DOHH2 (cell line): ENCODE results near the gene C12orf75.

Experiments
- H3F3A ChIP-seq: fragments of 200-600 bp; sonication (generic), shearing (Covaris generic); 2 replicates; pipeline ENCODE4 v1.6.0; 2016; ENCODE audit warnings: antibody characterized with exemption, mild to moderate bottlenecking; ENCODE audit not compliant: control insufficient read depth, insufficient read depth
- H3K27ac ChIP-seq: fragments of 200-600 bp; sonication (generic); 2 replicates; pipeline ENCODE4 v1.5.1; 2014; ENCODE audit warnings: low read depth, mild to moderate bottlenecking, low read length, moderate library complexity
- H3K27me3 ChIP-seq: fragments of 200-600 bp; sonication (generic); 2 replicates; pipeline ENCODE4 v1.6.1; 2014; ENCODE audit warnings: mild to moderate bottlenecking, low read length, mixed read lengths; ENCODE audit not compliant: control insufficient read depth
- H3K36me3 ChIP-seq: fragments of 200-600 bp; sonication (generic); 2 replicates; pipeline ENCODE4 v1.6.1; 2014; ENCODE audit warnings: mild to moderate bottlenecking, low read length, moderate library complexity, mixed read lengths; ENCODE audit not compliant: control insufficient read depth
- H3K4me1 ChIP-seq: fragments of 200-600 bp; sonication (generic); 2 replicates; pipeline ENCODE4 v1.6.1; 2014; ENCODE audit warnings: mild to moderate bottlenecking, low read length, mixed read lengths; ENCODE audit not compliant: control insufficient read depth
- H3K4me2 ChIP-seq: fragments of 200-600 bp; sonication (generic); 2 replicates; pipeline ENCODE4 v1.6.0; 2014; ENCODE audit warnings: mild to moderate bottlenecking, low read length, moderate library complexity
- H3K4me3 ChIP-seq: fragments of 200-600 bp; sonication (generic); 2 replicates; pipeline ENCODE4 v1.5.1; 2014; ENCODE audit warnings: mild to moderate bottlenecking, low read length, mixed read lengths
- H3K79me2 ChIP-seq: fragments of 200-600 bp; sonication (generic); 2 replicates; pipeline ENCODE4 v1.6.1; 2014; ENCODE audit warnings: mild to moderate bottlenecking, low read length, mixed read lengths; ENCODE audit not compliant: control insufficient read depth
- H3K9me2 ChIP-seq: fragments of 200-600 bp; sonication (generic); replicated peaks from 2 replicates; pipeline ENCODE4 v1.6.1; 2014; ENCODE audit warnings: mild to moderate bottlenecking, low read length, mixed read lengths; ENCODE audit not compliant: control insufficient read depth
- H3K9me3 ChIP-seq: fragments of 200-600 bp; sonication (generic); 2 replicates; pipeline ENCODE4 v1.6.1; 2014; ENCODE audit warnings: antibody characterized with exemption, low read length, mixed read lengths; ENCODE audit not compliant: control insufficient read depth, insufficient read depth
- H4K20me1 ChIP-seq: fragments of 200-600 bp; sonication (generic); 2 replicates; pipeline ENCODE4 v1.6.0; 2014; ENCODE audit warnings: low read depth, mild to moderate bottlenecking, antibody characterized with exemption, low read length, moderate library complexity; ENCODE audit not compliant: control insufficient read depth, insufficient read depth
- EZH2phosphoT487 ChIP-seq: fragments of 200-600 bp; sonication (generic); IDR thresholded peaks from 2 replicates; pipeline ENCODE4 v1.6.1; 2017; ENCODE audit warnings: borderline replicate concordance, mild to moderate bottlenecking, antibody characterized with exemption, low read length, moderate library complexity, mixed read lengths
- TF ChIP-seq, protein P1 (sequence below): fragments of 200-600 bp; sonication (generic); IDR thresholded peaks from one replicate; pipeline ENCODE4 v1.5.1; 2014; ENCODE audit warnings: antibody characterized with exemption, mild to moderate bottlenecking, low read depth, low read length; ENCODE audit not compliant: poor library complexity, severe bottlenecking

Gene C12orf75

DNA sequence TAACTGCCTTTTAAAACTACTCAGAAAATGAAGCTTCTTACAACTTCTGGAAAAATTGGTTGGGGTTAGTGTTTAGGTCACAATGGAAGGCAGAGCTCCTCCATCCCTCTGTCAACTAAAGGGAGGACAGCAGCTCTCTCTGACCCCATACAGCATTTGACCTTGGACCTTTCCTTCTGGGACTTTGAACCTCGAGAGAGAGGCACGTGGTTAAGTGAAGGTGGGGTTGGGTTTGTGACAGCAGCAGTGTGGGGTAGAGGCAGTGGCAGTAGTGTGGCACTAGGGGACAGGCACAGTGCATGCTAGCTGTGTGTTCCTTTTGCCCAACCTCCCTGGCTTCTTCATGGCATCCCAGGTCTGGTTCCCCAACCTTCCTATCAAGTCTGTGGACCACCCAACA lies 9.4 kb upstream of the C12orf75 start:
- H3K79me2 ChIP-seq, result no peaks in the 10 kb centered on the region
- H3K4me2 ChIP-seq, result peak overlapping the region; percentile 60
- no peaks in the 10 kb centered on the region for H3K9me3 ChIP-seq
- H3K4me3 ChIP-seq, result peak overlapping the region; percentile 17; the same call in 1 of the 2 replicates
- peaks cover 30% of the 10 kb centered on the region for H3K4me1 ChIP-seq
- H3K9me2 ChIP-seq, result no peaks in the 10 kb centered on the region
- H3K36me3 ChIP-seq, result no peaks in the 10 kb centered on the region
- 0 out of 2 replicates have a peak overlapping the region, but pooled peaks have one; percentile 41 for H3K27ac ChIP-seq
- 0 out of 2 replicates have a peak, but pooled peaks cover 3% of the 10 kb centered on the region for H3F3A ChIP-seq
- H3K27me3 ChIP-seq, result no peaks in the 10 kb centered on the region
- no peak for TF ChIP-seq EZH2phosphoT487
- TF ChIP-seq, protein P1, sequence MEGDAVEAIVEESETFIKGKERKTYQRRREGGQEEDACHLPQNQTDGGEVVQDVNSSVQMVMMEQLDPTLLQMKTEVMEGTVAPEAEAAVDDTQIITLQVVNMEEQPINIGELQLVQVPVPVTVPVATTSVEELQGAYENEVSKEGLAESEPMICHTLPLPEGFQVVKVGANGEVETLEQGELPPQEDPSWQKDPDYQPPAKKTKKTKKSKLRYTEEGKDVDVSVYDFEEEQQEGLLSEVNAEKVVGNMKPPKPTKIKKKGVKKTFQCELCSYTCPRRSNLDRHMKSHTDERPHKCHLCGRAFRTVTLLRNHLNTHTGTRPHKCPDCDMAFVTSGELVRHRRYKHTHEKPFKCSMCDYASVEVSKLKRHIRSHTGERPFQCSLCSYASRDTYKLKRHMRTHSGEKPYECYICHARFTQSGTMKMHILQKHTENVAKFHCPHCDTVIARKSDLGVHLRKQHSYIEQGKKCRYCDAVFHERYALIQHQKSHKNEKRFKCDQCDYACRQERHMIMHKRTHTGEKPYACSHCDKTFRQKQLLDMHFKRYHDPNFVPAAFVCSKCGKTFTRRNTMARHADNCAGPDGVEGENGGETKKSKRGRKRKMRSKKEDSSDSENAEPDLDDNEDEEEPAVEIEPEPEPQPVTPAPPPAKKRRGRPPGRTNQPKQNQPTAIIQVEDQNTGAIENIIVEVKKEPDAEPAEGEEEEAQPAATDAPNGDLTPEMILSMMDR, result peak; percentile 45
- no peaks in the 10 kb centered on the region for H4K20me1 ChIP-seq

DNA sequence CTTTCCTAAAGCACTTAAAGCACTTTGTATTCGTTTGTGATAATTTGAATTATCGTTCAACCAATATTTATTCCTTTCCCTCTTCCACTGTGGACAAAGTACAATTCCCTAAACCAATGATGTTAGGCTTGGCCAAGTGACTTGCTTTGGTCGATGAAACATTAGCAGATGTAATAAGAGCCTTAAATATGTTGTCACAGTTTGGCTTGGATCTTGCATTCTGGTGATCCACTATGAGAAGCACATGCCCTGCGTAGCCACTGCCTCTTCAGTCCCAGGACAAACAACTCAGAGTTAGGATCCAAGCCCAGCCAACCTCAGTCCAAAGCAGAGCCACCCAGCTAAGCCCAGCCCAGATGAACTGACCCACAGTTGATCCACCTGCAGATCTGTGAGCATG lies 8.4 kb upstream of the C12orf75 start:
- H3K79me2 ChIP-seq, result no peaks in the 10 kb centered on the region
- H3K9me2 ChIP-seq, result no peaks in the 10 kb centered on the region
- H3K4me2 ChIP-seq, result peak overlapping the region; percentile 60
- H3K4me3 ChIP-seq, result peak overlapping the region; percentile 17
- peaks cover 37% of the 10 kb centered on the region for H3K4me1 ChIP-seq
- H3K27me3 ChIP-seq, result no peaks in the 10 kb centered on the region
- TF ChIP-seq EZH2phosphoT487, result no peak
- TF ChIP-seq, protein P1, result no peak
- H3K9me3 ChIP-seq, result no peaks in the 10 kb centered on the region
- H3F3A ChIP-seq, result peaks cover 6% of the 10 kb centered on the region
- H3K36me3 ChIP-seq, result no peaks in the 10 kb centered on the region
- H3K27ac ChIP-seq, result peak overlapping the region; percentile 41
- H4K20me1 ChIP-seq, result no peaks in the 10 kb centered on the region

DNA sequence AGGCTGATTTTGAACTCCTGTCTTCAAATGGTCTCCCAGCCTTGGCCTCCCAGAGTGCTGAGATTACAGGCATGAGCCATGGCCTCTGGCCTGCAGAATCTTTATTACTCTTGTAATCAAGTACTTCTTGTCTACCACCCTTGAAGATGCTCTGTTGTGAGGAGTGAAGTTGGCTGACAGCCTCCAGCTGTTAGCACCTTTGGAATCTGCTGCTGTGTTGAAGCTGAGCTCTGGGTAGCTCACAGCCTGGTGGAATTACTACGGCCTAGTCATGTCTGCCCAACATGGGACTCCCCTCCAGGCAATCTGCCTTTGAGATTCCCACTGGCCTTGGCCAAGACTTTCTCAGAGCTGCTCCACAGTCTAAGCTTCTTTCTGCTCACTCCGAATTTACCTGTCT lies 5.8 kb upstream of the C12orf75 start:
- Histone ChIP-seq H3K27me3 (no peaks in the 10 kb centered on the region), H3K27ac (no peak overlapping the region), H3K4me2 (no peak overlapping the region)

More for the DNA sequence above, 5.8 kb upstream of the C12orf75 start:
- TF ChIP-seq EZH2phosphoT487, result no peak
- TF ChIP-seq, protein P1, result no peak
- H3K4me3 ChIP-seq, result no peak overlapping the region
- H3K4me1 ChIP-seq, result peaks cover 63% of the 10 kb centered on the region
- H3K79me2 ChIP-seq, result no peaks in the 10 kb centered on the region
- H4K20me1 ChIP-seq, result no peaks in the 10 kb centered on the region
- H3K36me3 ChIP-seq, result no peaks in the 10 kb centered on the region
- H3K9me2 ChIP-seq, result no peaks in the 10 kb centered on the region
- H3K9me3 ChIP-seq, result no peaks in the 10 kb centered on the region
- H3F3A ChIP-seq, result peaks cover 19% of the 10 kb centered on the region
